ENCODE data around the gene TMEM200A.

DNA sequence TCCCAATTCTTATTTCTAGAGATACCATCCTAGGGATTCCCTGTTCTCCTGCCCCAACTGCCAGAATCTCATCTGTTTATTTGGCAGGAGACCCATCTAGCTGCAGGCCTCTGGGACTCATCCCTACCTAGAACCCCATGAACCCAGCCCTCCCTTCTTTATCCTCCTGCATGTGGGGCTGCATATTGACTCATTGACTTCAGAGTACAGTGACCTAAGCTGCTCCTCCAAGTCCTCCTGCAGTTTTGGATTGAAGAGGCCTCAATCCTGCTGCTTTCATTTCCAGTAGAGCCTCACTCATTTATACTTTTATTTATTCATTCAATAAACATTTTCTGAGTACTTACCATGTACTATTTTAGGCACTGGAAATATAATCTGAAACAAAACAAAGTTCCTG lies 11.6 kb downstream of the TMEM200A start:
- TF ChIP-seq, protein P1, sequence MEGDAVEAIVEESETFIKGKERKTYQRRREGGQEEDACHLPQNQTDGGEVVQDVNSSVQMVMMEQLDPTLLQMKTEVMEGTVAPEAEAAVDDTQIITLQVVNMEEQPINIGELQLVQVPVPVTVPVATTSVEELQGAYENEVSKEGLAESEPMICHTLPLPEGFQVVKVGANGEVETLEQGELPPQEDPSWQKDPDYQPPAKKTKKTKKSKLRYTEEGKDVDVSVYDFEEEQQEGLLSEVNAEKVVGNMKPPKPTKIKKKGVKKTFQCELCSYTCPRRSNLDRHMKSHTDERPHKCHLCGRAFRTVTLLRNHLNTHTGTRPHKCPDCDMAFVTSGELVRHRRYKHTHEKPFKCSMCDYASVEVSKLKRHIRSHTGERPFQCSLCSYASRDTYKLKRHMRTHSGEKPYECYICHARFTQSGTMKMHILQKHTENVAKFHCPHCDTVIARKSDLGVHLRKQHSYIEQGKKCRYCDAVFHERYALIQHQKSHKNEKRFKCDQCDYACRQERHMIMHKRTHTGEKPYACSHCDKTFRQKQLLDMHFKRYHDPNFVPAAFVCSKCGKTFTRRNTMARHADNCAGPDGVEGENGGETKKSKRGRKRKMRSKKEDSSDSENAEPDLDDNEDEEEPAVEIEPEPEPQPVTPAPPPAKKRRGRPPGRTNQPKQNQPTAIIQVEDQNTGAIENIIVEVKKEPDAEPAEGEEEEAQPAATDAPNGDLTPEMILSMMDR (IDR thresholded peaks at IDR 0.05; ENCODE audit: insufficient read depth, low read length, poor library complexity, severe bottlenecking): no peak
- TF ChIP-seq EZH2phosphoT487 (conservative IDR thresholded peaks at IDR 0.05; ENCODE audit: low read length): no peak
